Progenitor cell of endocrine pancreas (in vitro differentiated cells): Measurements from ENCODE around the gene RAD51D. TPM values are rescaled to one million over a fixed set of nuclear protein-coding genes. Genes with fewer than 3 reads are reported as not detected.
"Not testable (repeated sequence)": the region's sequence is repeated elsewhere in the genome, so short reads cannot be mapped to it uniquely, and the experiment has no call there.

ENCODE experiments used
- DNase-seq: peaks from one replicate; pipeline ENCODE4 v3.0.0; 2021; ENCODE audit warnings: low spot score; ENCODE audit not compliant: unreplicated experiment
- H3K27ac Mint-ChIP-seq: 2 replicates; pipeline ENCODE4 v1.8.0; 2021; ENCODE audit warnings: mild to moderate bottlenecking, moderate library complexity, mixed read lengths
- H3K27me3 Mint-ChIP-seq: 2 replicates; pipeline ENCODE4 v1.8.0; 2021; ENCODE audit warnings: mixed read lengths
- H3K36me3 Mint-ChIP-seq: 2 replicates; pipeline ENCODE4 v1.8.0; 2022; ENCODE audit warnings: mixed read lengths; ENCODE audit not compliant: insufficient read depth
- H3K4me1 Mint-ChIP-seq: 2 replicates; pipeline ENCODE4 v1.8.0; 2021; ENCODE audit warnings: low read depth, mixed read lengths
- H3K4me3 Mint-ChIP-seq: 2 replicates; pipeline ENCODE4 v1.8.0; 2021; ENCODE audit warnings: low read depth, mild to moderate bottlenecking, moderate library complexity, mixed read lengths
- H3K9me3 Mint-ChIP-seq: 2 replicates; pipeline ENCODE4 v1.8.0; 2021; ENCODE audit warnings: low read depth, mixed read lengths
- total RNA-seq: library from RNA; stranded (reverse); gene quantifications from 2 replicates; pipeline ENCODE4 v1.2.1, GENCODE V29; 2021
- TF ChIP-seq, protein P1 (sequence below): fragments of 200-600 bp; sonication (generic); IDR thresholded peaks from one replicate; pipeline ENCODE4 v1.5.0; 2021; ENCODE audit warnings: antibody characterized with exemption, mild to moderate bottlenecking; ENCODE audit not compliant: unreplicated experiment

The RAD51D gene
- total RNA-seq, 1 donor from 2014 or later = 16.0 TPM

DNA sequence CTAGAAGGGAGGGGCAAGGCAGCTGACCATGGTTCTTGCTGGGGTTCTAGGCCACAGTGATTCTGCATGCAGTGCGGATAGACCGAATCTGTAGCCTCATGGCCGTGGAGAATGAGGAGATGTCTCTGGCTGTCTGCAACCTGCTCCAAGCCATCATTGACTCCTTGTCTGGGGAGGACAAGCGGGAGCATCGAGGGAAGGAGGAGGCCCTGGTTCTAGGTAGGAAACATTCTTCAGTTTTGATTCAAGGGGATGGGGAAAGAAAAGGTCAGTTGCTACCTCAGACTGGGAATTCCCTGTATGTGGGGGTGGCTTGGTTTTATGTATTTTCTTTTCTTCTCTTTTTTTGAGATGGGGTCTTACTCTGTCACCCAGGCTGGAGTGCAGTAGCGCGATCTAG is 35.6 kb upstream of the RAD51D start:
- peaks cover 3% of the 10 kb centered on the region for H3K4me1 Mint-ChIP-seq
- TF ChIP-seq, protein P1, sequence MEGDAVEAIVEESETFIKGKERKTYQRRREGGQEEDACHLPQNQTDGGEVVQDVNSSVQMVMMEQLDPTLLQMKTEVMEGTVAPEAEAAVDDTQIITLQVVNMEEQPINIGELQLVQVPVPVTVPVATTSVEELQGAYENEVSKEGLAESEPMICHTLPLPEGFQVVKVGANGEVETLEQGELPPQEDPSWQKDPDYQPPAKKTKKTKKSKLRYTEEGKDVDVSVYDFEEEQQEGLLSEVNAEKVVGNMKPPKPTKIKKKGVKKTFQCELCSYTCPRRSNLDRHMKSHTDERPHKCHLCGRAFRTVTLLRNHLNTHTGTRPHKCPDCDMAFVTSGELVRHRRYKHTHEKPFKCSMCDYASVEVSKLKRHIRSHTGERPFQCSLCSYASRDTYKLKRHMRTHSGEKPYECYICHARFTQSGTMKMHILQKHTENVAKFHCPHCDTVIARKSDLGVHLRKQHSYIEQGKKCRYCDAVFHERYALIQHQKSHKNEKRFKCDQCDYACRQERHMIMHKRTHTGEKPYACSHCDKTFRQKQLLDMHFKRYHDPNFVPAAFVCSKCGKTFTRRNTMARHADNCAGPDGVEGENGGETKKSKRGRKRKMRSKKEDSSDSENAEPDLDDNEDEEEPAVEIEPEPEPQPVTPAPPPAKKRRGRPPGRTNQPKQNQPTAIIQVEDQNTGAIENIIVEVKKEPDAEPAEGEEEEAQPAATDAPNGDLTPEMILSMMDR = no peak
- H3K27me3 Mint-ChIP-seq = peaks cover 3% of the 10 kb centered on the region
- H3K9me3 Mint-ChIP-seq = no peaks in the 10 kb centered on the region
- DNase-seq = no peak
- no peak overlapping the region for H3K27ac Mint-ChIP-seq
- no peak overlapping the region for H3K4me3 Mint-ChIP-seq
- no peaks in the 10 kb centered on the region for H3K36me3 Mint-ChIP-seq

DNA sequence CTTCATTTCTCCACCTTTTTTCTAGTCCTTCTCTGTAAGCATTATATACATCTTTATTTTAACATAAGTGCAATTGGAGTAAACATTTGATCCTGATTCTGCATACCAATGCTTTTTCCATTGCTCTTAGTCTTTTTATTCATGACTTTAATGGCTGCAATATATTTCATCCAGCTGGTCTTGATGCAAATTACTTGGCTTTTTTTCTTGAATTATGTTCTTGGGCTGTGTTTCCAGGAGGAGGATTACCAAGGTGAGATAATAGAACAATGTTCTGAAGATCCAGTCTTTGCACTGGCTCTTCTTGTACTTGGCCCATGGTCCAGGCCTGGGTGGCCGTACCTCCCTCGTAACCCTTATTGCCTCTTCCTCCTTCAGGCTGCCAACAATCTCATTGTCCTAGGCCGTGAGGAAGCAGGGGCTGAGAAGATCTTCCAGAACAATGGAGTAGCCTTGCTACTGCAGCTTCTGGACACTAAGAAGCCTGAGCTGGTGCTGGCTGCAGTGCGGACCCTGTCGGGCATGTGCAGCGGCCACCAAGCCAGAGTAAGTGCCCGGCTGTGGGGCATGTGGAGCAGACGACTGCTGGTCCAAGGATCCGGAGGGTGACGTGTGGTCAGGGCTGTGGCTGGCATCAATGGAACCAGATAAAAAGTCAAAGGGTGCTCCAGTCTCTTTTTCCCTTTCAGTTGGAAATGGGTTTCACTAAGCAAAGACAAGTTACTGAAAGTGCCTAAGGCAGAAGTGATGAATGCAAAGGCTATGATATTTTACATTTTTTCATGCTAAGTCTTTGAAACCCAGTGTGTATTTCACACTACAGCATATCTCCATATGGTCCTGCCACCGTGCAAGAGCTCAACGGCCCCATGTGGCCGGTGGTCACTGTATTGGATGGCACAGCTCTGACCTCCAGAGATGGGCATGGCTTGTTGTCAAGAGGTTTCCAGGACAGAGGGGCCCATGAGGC is 34.8 kb upstream of the RAD51D start:
- peaks cover 1% of the 10 kb centered on the region for H3K4me1 Mint-ChIP-seq
- H3K27me3 Mint-ChIP-seq = no peaks in the 10 kb centered on the region
- no peaks in the 10 kb centered on the region for H3K9me3 Mint-ChIP-seq
- no peaks in the 10 kb centered on the region for H3K36me3 Mint-ChIP-seq
- TF ChIP-seq, protein P1 = no peak
- H3K4me3 Mint-ChIP-seq = no peak overlapping the region
- H3K27ac Mint-ChIP-seq = no peak overlapping the region
- no peak for DNase-seq

DNA sequence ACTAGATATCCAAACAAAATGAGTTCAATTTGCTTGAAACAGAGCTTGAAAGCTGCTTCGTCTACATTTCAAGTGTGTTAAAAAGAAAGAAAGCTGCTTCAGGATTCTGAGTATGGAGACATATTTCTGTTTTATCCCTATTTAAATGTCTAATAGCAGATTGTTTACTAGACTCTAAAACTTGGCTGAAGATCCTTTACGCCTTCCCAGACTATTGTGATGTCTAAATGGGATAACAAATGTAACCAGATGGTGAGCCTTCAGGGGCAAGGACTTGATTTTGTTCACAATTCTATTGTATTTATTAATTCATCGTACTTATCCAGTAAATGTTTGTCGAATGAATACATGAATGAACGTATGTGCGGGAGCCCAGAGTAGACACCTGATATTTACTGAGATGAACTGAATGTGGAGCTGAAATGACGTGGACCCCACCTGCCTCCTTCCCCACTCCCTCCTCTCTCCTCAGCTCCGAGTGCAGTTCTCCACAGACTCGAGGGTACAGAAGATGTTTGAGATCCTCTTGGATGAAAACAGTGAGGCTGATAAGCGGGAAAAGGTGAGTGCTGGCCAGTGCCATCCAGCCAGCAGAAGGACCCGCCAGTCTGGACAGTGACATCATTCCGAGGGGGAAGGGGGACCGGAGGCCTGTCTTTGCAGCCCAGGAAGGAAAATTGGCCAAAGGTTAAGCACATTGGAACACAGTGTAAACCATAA is 32.9 kb upstream of the RAD51D start:
- TF ChIP-seq, protein P1 = no peak
- Mint-ChIP-seq H3K9me3 (no peaks in the 10 kb centered on the region), H3K27me3 (no peaks in the 10 kb centered on the region), H3K36me3 (no peaks in the 10 kb centered on the region), H3K4me1 (peaks cover 1% of the 10 kb centered on the region), H3K27ac (no peak overlapping the region), H3K4me3 (no peak overlapping the region)
- DNase-seq = no peak

DNA sequence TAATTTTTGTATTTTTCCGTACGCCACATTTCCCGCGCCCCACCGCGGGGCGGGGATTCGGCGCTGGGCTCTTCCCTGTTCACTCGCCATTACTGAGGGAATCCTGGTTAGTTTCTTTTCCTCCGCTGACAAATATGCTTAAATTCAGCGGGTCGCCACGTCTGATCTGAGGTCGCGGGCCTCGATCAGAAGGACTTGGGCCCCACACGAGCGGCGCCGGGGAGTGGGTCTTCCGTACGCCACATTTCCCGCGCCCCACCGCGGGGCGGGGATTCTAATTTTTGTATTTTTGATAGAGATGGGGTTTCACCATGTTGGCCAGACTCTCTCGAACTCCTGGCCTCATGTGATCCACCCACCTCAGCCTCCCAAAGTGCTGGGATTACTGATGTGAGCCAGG is 31.4 kb upstream of the RAD51D start:
- H3K27ac Mint-ChIP-seq, H3K36me3 Mint-ChIP-seq, H3K4me1 Mint-ChIP-seq, DNase-seq, H3K9me3 Mint-ChIP-seq, H3K4me3 Mint-ChIP-seq, H3K27me3 Mint-ChIP-seq: not testable (repeated sequence)

DNA sequence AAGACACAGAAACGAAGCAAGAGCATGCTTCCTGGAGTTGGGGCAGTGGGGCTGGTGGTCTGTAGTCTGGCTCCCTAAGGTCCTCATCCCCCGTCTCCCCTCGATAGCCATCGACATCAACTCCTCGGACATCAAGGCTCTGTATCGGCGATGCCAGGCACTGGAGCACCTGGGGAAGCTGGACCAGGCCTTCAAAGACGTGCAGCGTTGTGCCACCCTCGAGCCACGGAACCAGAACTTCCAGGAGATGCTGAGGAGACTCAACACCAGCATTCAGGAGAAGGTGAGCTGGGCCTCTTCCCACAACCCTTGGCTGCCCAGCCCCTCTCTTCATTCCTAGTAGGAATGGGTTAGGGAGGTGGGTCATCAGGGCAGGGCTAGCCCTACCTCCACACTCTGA is 30.3 kb upstream of the RAD51D start:
- peaks cover 1% of the 10 kb centered on the region for H3K4me1 Mint-ChIP-seq
- H3K27ac Mint-ChIP-seq = no peak overlapping the region
- H3K9me3 Mint-ChIP-seq = no peaks in the 10 kb centered on the region
- TF ChIP-seq, protein P1 = no peak
- no peak for DNase-seq
- H3K4me3 Mint-ChIP-seq = no peak overlapping the region
- H3K36me3 Mint-ChIP-seq = no peaks in the 10 kb centered on the region
- peaks cover 6% of the 10 kb centered on the region for H3K27me3 Mint-ChIP-seq
